SJCRH30 (cell line): ENCODE measurements around the gene RRP1B. TPM values are rescaled to one million over a fixed set of nuclear protein-coding genes. Genes with fewer than 3 reads are reported as not detected.

Experiments used
- DNase-seq, 2 experiments: peaks; one replicate each; pipeline ENCODE4 v3.0.0-alpha.2; 2015 to 2020
- H3K27ac ChIP-seq: fragments of 250-450 bp; sonication (Bioruptor Pico); 2 replicates; pipeline ENCODE4 v1.5.1; 2020; ENCODE audit warnings: mild to moderate bottlenecking, moderate library complexity
- H3K27me3 ChIP-seq: fragments of 250-450 bp; sonication (Bioruptor Pico); 2 replicates; pipeline ENCODE4 v1.5.1; 2020; ENCODE audit warnings: mild to moderate bottlenecking, moderate library complexity
- H3K36me3 ChIP-seq: fragments of 250-450 bp; sonication (Bioruptor Pico); 2 replicates; pipeline ENCODE4 v1.5.1; 2020; ENCODE audit warnings: mild to moderate bottlenecking, moderate library complexity
- H3K4me1 ChIP-seq: fragments of 250-450 bp; sonication (Bioruptor Pico); 2 replicates; pipeline ENCODE4 v1.5.1; 2020; ENCODE audit warnings: mild to moderate bottlenecking, moderate library complexity
- H3K4me3 ChIP-seq: fragments of 250-450 bp; sonication (Bioruptor Pico); 2 replicates; pipeline ENCODE4 v1.5.1; 2020; ENCODE audit warnings: mild to moderate bottlenecking, moderate library complexity
- H3K9me3 ChIP-seq: fragments of 250-450 bp; sonication (Bioruptor Pico); replicated peaks from 2 replicates; pipeline ENCODE4 v1.5.1; 2020; ENCODE audit warnings: mild to moderate bottlenecking, moderate library complexity
- total RNA-seq: library from RNA; depleted of rRNA; stranded (reverse); fragments of >200 nt; shearing (Covaris generic); gene quantifications from 2 replicates; pipeline ENCODE4 v1.2.3, GENCODE V29; 2014; rRNA removed

The RRP1B gene
- total RNA-seq, 1 experiment from 2014 or later = 82.8 TPM

- no peaks in the 10 kb centered on the region for H3K4me1 ChIP-seq
- H3K4me3 ChIP-seq = no peak overlapping the region
- no peak overlapping the region for H3K27ac ChIP-seq
- no peaks in the 10 kb centered on the region for H3K9me3 ChIP-seq
- H3K27me3 ChIP-seq = no peaks in the 10 kb centered on the region
- no peak for DNase-seq
- peaks cover 7% of the 10 kb centered on the region for H3K36me3 ChIP-seq
Observed at GRCh38 chr21:43740497-43741156, 81.3 kb downstream of the RRP1B start.

- Histone ChIP-seq H3K27ac (no peak overlapping the region), H3K4me3 (no peak overlapping the region), H3K9me3 (no peaks in the 10 kb centered on the region), H3K4me1 (no peaks in the 10 kb centered on the region), H3K36me3 (peaks cover 12% of the 10 kb centered on the region), H3K27me3 (no peaks in the 10 kb centered on the region)
- DNase-seq = no peak
Observed at GRCh38 chr21:43741423-43742096, 82.2 kb downstream of the RRP1B start.

- no peak overlapping the region for H3K4me3 ChIP-seq
- no peak for DNase-seq
- H3K27me3 ChIP-seq = no peaks in the 10 kb centered on the region
- H3K9me3 ChIP-seq = no peaks in the 10 kb centered on the region
- H3K36me3 ChIP-seq = peaks cover 12% of the 10 kb centered on the region
- H3K27ac ChIP-seq = no peak overlapping the region
- no peaks in the 10 kb centered on the region for H3K4me1 ChIP-seq
Observed at GRCh38 chr21:43743947-43744346, 84.6 kb downstream of the RRP1B start.

- no peaks in the 10 kb centered on the region for H3K27me3 ChIP-seq
- H3K4me3 ChIP-seq = no peak overlapping the region
- no peak overlapping the region for H3K27ac ChIP-seq
- peaks cover 10% of the 10 kb centered on the region for H3K36me3 ChIP-seq
- H3K4me1 ChIP-seq = no peaks in the 10 kb centered on the region
- no peaks in the 10 kb centered on the region for H3K9me3 ChIP-seq
- no peak for DNase-seq
Observed at GRCh38 chr21:43744725-43745124, 85.4 kb downstream of the RRP1B start.

Other genes with a start within 250 kb of the RRP1B start
- 1.2 and 2.0 TPM in 2 replicates for gene SIK1, start 232.4 kb upstream of the RRP1B start, total RNA-seq
- gene HSF2BP, start 72 bp upstream of the RRP1B start, total RNA-seq = 2.0 and 2.1 TPM in 2 replicates
- 41.5 and 46.4 TPM in 2 replicates for gene PDXK, start 59.6 kb downstream of the RRP1B start, total RNA-seq
- 18.7 and 19.0 TPM in 2 replicates for gene CSTB, start 116.7 kb downstream of the RRP1B start, total RNA-seq
- 33.5 and 36.2 TPM in 2 replicates for gene RRP1, start 130.0 kb downstream of the RRP1B start, total RNA-seq
- 16.4 and 18.3 TPM in 2 replicates for gene AGPAT3, start 205.7 kb downstream of the RRP1B start, total RNA-seq